ENCODE data around the gene MMP25.

MMP25 gene

GRCh38 chr16:3088925-3089716 lies 42.8 kb downstream of the MMP25 start:
- Histone ChIP-seq H3K9me3 (ENCODE audit: severe bottlenecking) (no peaks in the 10 kb centered on the region), H3K36me3 (ENCODE audit: low read depth) (no peaks in the 10 kb centered on the region), H3K4me1 (ENCODE audit: insufficient read depth, poor library complexity, severe bottlenecking) (no peaks in the 10 kb centered on the region), H3K27me3 (ENCODE audit: insufficient read depth, poor library complexity, severe bottlenecking) (no peaks in the 10 kb centered on the region), H3K4me3 (ENCODE audit: severe bottlenecking) (no peak overlapping the region), H3K27ac (ENCODE audit: poor library complexity, severe bottlenecking) (no peak overlapping the region)
- TF ChIP-seq CTCF (IDR thresholded peaks at IDR 0.05; ENCODE audit: poor library complexity, severe bottlenecking): no peak
- ATAC-seq (ENCODE audit: low read depth) (no peak), DNase-seq (ENCODE audit: low spot score) (no peak)

DNA sequence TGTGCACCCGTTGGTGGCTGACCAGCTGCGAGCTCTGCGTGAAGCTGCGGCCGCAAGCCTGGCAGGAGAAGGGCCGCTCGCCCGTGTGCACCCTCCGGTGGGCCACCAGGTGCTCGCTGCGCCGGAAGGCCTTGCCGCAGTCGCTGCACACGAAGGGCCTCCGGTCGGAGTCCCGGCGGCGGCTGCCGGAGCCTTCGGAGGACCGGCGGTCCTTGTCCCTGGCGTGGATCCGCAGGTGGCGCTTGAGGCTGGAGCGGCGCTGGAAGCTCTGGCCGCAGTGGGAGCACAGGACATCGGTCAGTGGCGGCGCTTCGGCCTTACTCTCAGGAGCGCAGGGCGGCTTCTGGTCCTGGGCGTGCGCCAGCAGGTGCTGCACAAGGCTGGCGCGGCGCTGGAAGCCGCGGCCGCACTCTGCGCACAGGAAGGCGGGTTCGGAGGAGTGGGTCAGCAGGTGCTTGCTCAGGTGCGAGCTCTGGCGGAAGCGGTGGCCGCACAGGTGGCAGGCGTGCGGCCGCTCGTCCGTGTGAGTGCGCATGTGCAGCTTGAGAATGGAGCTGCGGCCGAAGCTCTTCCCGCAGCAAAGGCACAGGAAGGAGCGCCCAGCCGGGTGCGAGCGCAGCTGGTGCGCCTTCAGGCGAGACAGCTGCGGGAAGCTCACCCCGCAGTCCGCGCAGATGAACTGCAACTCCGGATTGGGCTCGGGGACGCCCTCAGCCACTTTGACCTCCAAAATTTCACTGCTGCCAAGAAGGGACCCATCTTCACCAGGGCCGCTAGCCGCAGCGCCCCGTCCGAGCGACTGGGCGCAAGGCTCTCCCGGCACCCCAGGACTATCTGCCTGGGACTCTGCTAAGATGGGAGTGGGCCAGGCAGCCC lies 43.6 kb downstream of the MMP25 start:
- no peaks in the 10 kb centered on the region for H3K27me3 ChIP-seq (ENCODE audit: insufficient read depth, poor library complexity, severe bottlenecking)
- H3K4me3 ChIP-seq (ENCODE audit: severe bottlenecking): no peak overlapping the region
- no peaks in the 10 kb centered on the region for H3K9me3 ChIP-seq (ENCODE audit: severe bottlenecking)
- ATAC-seq (ENCODE audit: low read depth) (no peak), DNase-seq (ENCODE audit: low spot score) (no peak)
- H3K27ac ChIP-seq (ENCODE audit: poor library complexity, severe bottlenecking): no peak overlapping the region
- no peaks in the 10 kb centered on the region for H3K36me3 ChIP-seq (ENCODE audit: low read depth)
- H3K4me1 ChIP-seq (ENCODE audit: insufficient read depth, poor library complexity, severe bottlenecking): no peaks in the 10 kb centered on the region
- TF ChIP-seq CTCF (IDR thresholded peaks at IDR 0.05; ENCODE audit: poor library complexity, severe bottlenecking): no peak

DNA sequence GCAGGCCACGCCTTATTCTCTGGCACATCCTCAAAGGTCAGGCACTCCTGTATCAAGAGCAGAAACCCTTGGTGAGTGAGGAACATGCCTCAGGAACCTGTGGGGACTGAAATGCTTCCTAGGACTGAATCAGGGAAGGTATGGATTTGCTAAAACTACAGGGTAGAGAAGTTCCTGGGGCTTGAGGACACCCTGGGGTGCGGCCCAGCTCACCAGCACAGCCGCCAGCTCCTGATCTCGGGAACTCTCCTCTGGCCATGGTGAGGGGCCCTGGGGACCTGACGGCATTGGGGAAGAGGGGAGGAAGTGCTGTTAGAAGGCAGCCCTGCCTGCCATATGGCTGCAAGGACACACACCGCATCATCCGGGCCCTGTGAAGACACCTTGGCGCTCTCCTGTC lies 45.2 kb downstream of the MMP25 start:
- H3K27ac ChIP-seq (ENCODE audit: poor library complexity, severe bottlenecking): no peak overlapping the region
- DNase-seq (ENCODE audit: low spot score) (no peak), ATAC-seq (ENCODE audit: low read depth) (no peak)
- TF ChIP-seq CTCF (IDR thresholded peaks at IDR 0.05; ENCODE audit: poor library complexity, severe bottlenecking): no peak
- H3K4me1 ChIP-seq (ENCODE audit: insufficient read depth, poor library complexity, severe bottlenecking): no peaks in the 10 kb centered on the region
- no peaks in the 10 kb centered on the region for H3K9me3 ChIP-seq (ENCODE audit: severe bottlenecking)
- H3K36me3 ChIP-seq (ENCODE audit: low read depth): no peaks in the 10 kb centered on the region
- H3K27me3 ChIP-seq (ENCODE audit: insufficient read depth, poor library complexity, severe bottlenecking): no peaks in the 10 kb centered on the region
- no peak overlapping the region for H3K4me3 ChIP-seq (ENCODE audit: severe bottlenecking)

GRCh38 chr16:3092501-3092941 lies 46.2 kb downstream of the MMP25 start:
- no peak for TF ChIP-seq CTCF (IDR thresholded peaks at IDR 0.05; ENCODE audit: poor library complexity, severe bottlenecking)
- Histone ChIP-seq H3K9me3 (ENCODE audit: severe bottlenecking) (no peaks in the 10 kb centered on the region), H3K4me1 (ENCODE audit: insufficient read depth, poor library complexity, severe bottlenecking) (no peaks in the 10 kb centered on the region), H3K4me3 (ENCODE audit: severe bottlenecking) (no peak overlapping the region), H3K36me3 (ENCODE audit: low read depth) (no peaks in the 10 kb centered on the region), H3K27me3 (ENCODE audit: insufficient read depth, poor library complexity, severe bottlenecking) (no peaks in the 10 kb centered on the region), H3K27ac (ENCODE audit: poor library complexity, severe bottlenecking) (no peak overlapping the region)
- ATAC-seq (ENCODE audit: low read depth): no peak; the same call in 2 of the 3 replicates
- DNase-seq (ENCODE audit: low spot score): no peak

Measured in RWPE2 (cell line).